Common myeloid progenitor, CD34-positive (primary cell): Measurements from ENCODE around the gene STX16.

ENCODE experiments used
- CTCF ChIA-PET: fragments of 350-600 bp; sonication (Branson Sonifier 250); formaldehyde crosslinking; loops from one replicate; lab custom pipeline; 2021; ENCODE audit warnings: antibody characterized with exemption; lab: Charles Lee
- POLR2A ChIA-PET: fragments of 350-600 bp; sonication (Branson Sonifier 250); formaldehyde crosslinking; loops from one replicate; lab custom pipeline; 2021; ENCODE audit warnings: antibody characterized with exemption; lab: Charles Lee
- DNase-seq, 3 donors: peaks; one replicate each; pipeline versions ENCODE4 v3.0.0 to v3.0.0-alpha.2; 2013
- H3K27ac ChIP-seq, 2 experiments: 1 replicate in 1 of 2; 2 replicates in 1 of 2; pipeline ENCODE4 v1.7.0; 2013; ENCODE audit warnings: inconsistent platforms in 2 of 2, low read length in 2 of 2, mild to moderate bottlenecking in 2 of 2, low read depth in 1 of 2, moderate library complexity in 1 of 2; ENCODE audit not compliant: severe bottlenecking in 2 of 2, insufficient read depth in 1 of 2, poor library complexity in 1 of 2
- H3K27me3 ChIP-seq, 5 experiments: replicated peaks in 2 of 5; 1 replicate in 3 of 5; 2 replicates in 2 of 5; pipeline versions ENCODE4 v1.6.1 to v1.7.0; 2013; ENCODE audit warnings: low read length in 4 of 5, mild to moderate bottlenecking in 2 of 5, moderate library complexity in 2 of 5, inconsistent platforms in 1 of 5; ENCODE audit not compliant: insufficient read depth in 5 of 5, control insufficient read depth in 4 of 5
- H3K36me3 ChIP-seq, 4 experiments: 1 replicate in 2 of 4; 2 replicates in 2 of 4; pipeline versions ENCODE4 v1.6.1 to v1.7.0; 2013; ENCODE audit warnings: low read length in 3 of 4, control low read depth in 1 of 4, mild to moderate bottlenecking in 1 of 4; ENCODE audit not compliant: control insufficient read depth in 4 of 4, insufficient read depth in 4 of 4
- H3K4me1 ChIP-seq, 4 experiments: 1 replicate in 3 of 4; 2 replicates in 1 of 4; pipeline versions ENCODE4 v1.6.1 to v1.7.1; 2013; ENCODE audit warnings: low read length in 3 of 4, mild to moderate bottlenecking in 3 of 4, control low read depth in 1 of 4, inconsistent platforms in 1 of 4, moderate library complexity in 1 of 4; ENCODE audit not compliant: control insufficient read depth in 4 of 4, insufficient read depth in 4 of 4; ENCODE audit errors: control extremely low read depth in 1 of 4
- H3K4me3 ChIP-seq, 7 experiments: 1 replicate in 4 of 7; 2 replicates in 3 of 7; pipeline versions ENCODE4 v1.5.1 to v1.7.0; 2013; ENCODE audit warnings: mild to moderate bottlenecking in 7 of 7, low read length in 6 of 7, moderate library complexity in 6 of 7, inconsistent platforms in 2 of 7, low read depth in 2 of 7, control low read depth in 1 of 7; ENCODE audit not compliant: insufficient read depth in 4 of 7, control insufficient read depth in 1 of 7; ENCODE audit errors: extremely low read depth in 1 of 7
- H3K9me3 ChIP-seq, 5 experiments: 1 replicate in 4 of 5; 2 replicates in 1 of 5; pipeline versions ENCODE4 v1.6.1 to v1.7.1; 2013; ENCODE audit warnings: low read length in 4 of 5, mild to moderate bottlenecking in 2 of 5, inconsistent platforms in 1 of 5, low read depth in 1 of 5, moderate library complexity in 1 of 5; ENCODE audit not compliant: control insufficient read depth in 4 of 5, insufficient read depth in 2 of 5; ENCODE audit errors: control extremely low read depth in 1 of 5
- whole genome bisulfite sequencing: methylation state at CpG from one replicate; pipeline ENCODE4 v1.1.5; 2013; ENCODE audit not compliant: insufficient coverage; 5-methylcytosine and 5-hydroxymethylcytosine counted together

STX16 gene

DNA sequence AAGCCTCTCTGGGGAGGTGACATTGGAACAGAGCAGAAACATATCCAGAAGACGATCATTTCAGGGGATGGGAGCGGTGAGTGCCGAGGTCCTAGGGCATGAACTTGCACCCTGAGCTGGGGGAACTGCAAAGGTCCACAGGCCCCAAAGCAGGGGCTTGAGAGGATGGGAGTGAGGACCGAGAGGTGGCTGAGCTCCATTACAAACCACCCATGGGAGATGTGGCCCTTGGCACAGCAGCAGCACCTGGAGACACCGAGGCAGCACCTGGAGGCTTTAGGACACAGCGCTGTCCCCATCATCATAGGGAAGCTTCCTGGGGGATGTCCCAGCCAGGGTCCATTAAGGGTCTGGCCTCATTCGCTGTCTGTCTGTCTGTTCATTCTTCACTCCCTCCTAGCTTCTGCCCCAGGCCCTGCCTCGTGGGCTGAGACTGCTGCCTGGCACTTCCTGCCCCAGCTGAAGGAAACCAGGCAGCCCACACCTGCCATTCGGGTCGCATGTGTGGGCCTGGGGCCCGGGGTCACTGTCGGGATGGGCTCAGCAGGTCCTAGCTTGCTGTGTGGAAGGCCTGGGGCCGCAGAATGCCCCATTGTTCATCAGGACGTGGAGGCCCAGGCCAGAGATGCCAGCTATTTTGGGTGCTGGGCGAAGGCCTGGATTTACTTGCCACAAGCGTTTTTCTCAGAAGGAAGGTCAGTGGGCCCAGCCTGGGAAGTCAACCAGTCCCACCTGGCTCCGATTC is 42.8 kb upstream of the STX16 start:
- no peak for DNase-seq
- Histone ChIP-seq H3K4me1 (peaks cover 0 to 5% (median 1%) of the 10 kb centered on the region in 4 experiments), H3K27ac (no peak overlapping the region), H3K36me3 (no peaks in the 10 kb centered on the region), H3K4me3 (no peak overlapping the region), H3K27me3 (peaks cover 0 to 2% (median 0%) of the 10 kb centered on the region in 5 experiments), H3K9me3 (no peaks in the 10 kb centered on the region)
- whole genome bisulfite sequencing: 80% methylated on average over 17 of the region's 17 CpGs
- POLR2A ChIA-PET: no interaction called here
- CTCF ChIA-PET: interaction anchor here (0.8 kb wide), 1 partner anchor 54 kb away, joined by 3 read pairs; no protein-coding TSS in a partner anchor

- Histone ChIP-seq H3K27ac (no peak overlapping the region), H3K9me3 (no peaks in the 10 kb centered on the region), H3K27me3 (peaks cover 0 to 2% (median 0%) of the 10 kb centered on the region in 5 experiments), H3K4me3 (no peak overlapping the region), H3K36me3 (no peaks in the 10 kb centered on the region), H3K4me1 (peaks cover 0 to 5% (median 1%) of the 10 kb centered on the region in 4 experiments)
- WGBS: 96% methylated on average over 10 of the region's 12 CpGs
- CTCF ChIA-PET: no interaction called here
- DNase-seq: no peak
- POLR2A ChIA-PET: no interaction called here
Measured at GRCh38 chr20:58609026-58609425, 42.1 kb upstream of the STX16 start.

DNA sequence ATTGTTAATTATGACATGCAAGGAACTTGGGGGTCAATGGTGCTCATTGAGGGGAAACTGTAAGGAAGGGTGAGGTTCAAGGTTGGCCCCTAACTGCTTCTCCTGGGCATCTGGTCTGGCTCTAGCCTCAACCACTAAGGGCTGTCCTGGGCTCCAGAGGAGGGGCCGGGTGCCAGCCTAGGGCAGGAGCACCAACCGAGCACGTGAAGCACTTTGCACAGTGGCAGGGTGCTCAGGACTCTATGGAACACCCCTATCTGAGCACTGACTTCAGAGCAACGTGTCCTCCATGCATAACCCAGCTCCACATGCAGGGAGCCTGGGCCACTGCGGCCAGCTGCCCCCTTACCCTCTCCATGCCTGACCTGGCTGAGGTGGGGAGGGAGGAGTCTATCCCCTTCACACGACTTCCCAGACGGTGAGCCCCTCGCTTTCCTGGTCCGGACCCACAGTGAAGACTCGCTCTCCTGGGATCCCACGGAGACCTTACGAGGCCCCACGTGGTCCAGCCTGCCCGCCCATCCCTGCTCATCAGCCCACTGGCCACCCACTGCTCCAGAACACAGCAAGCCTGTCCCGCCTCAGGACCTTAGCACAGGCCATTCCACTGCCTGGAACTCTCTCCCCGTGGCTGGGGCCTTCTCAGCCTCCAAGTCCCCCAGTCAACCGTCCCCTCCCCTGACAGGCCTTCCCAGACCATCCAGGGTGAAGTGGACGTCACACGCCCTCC is 40.8 kb upstream of the STX16 start:
- DNase-seq: no peak
- Histone ChIP-seq H3K27me3 (peaks cover 0 to 2% (median 0%) of the 10 kb centered on the region in 5 experiments), H3K27ac (no peak overlapping the region), H3K36me3 (no peaks in the 10 kb centered on the region), H3K9me3 (no peaks in the 10 kb centered on the region), H3K4me3 (no peak overlapping the region), H3K4me1 (peaks cover 0 to 5% (median 1%) of the 10 kb centered on the region in 4 experiments)
- 97% methylated on average over 13 of the region's 19 CpGs for WGBS
- POLR2A ChIA-PET: no interaction called here
- CTCF ChIA-PET: no interaction called here

- WGBS: 86% methylated on average over 10 of the region's 10 CpGs
- ChIA-PET CTCF (no interaction called here), POLR2A (no interaction called here)
- H3K27ac ChIP-seq: no peak overlapping the region
- H3K36me3 ChIP-seq: no peaks in the 10 kb centered on the region
- peaks cover 0 to 5% (median 1%) of the 10 kb centered on the region in 4 experiments for H3K4me1 ChIP-seq
- no peak overlapping the region for H3K4me3 ChIP-seq
- no peak for DNase-seq
- no peaks in the 10 kb centered on the region for H3K27me3 ChIP-seq
- no peaks in the 10 kb centered on the region for H3K9me3 ChIP-seq
Measured at GRCh38 chr20:58610811-58611210, 40.3 kb upstream of the STX16 start.

GRCh38 chr20:58611236-58612030 is 39.6 kb upstream of the STX16 start:
- ChIA-PET CTCF (interaction anchor here (0.7 kb wide), 1 partner anchor 11 kb away, joined by 3 read pairs; no protein-coding TSS in a partner anchor), POLR2A (no interaction called here)
- DNase-seq: peak in 1 of 3 donors; percentile 8
- no peaks in the 10 kb centered on the region for H3K9me3 ChIP-seq
- no peaks in the 10 kb centered on the region for H3K36me3 ChIP-seq
- H3K4me3 ChIP-seq: no peak overlapping the region
- H3K27ac ChIP-seq: no peak overlapping the region
- WGBS: 80% methylated on average over 9 of the region's 10 CpGs
- H3K4me1 ChIP-seq: peaks cover 0 to 5% (median 1%) of the 10 kb centered on the region in 4 experiments
- no peaks in the 10 kb centered on the region for H3K27me3 ChIP-seq

DNA sequence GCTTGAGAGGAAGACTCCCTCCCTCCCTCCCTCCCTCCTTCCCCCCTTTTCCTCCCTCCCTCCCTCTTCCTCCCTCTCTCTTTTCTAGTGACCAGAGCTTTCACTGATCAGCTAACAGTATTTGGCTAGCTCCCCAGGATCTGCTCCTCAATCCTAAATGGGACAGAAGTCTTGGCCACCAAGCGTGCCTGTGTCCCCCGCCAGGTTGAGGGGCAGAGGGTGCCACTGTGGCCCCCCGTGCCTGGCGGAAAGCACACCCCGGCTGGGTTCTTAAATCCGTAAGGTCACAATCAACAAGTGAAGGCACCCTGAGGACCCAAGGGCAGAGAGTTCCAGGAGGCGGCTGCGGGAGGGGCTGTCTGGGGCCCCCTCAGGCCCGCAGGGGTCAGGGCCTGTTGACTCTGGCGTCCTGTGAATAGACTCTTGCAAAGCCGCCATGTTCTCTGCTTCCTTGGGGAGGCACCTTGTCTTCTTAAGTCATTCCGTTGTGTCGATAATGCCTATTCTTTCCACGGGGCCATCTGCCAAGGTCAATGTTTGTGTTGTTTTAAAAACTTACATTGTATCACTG is 38.9 kb upstream of the STX16 start:
- Histone ChIP-seq H3K27me3 (no peaks in the 10 kb centered on the region), H3K4me1 (peaks cover 0 to 5% (median 1%) of the 10 kb centered on the region in 4 experiments), H3K4me3 (no peak overlapping the region), H3K9me3 (peaks cover 0 to 3% (median 0%) of the 10 kb centered on the region in 5 experiments), H3K36me3 (no peaks in the 10 kb centered on the region), H3K27ac (no peak overlapping the region)
- ChIA-PET CTCF (interaction anchor here (0.7 kb wide), 1 partner anchor 10 kb away, joined by 3 read pairs; no protein-coding TSS in a partner anchor), POLR2A (no interaction called here)
- WGBS: 94% methylated on average over 14 of the region's 14 CpGs
- no peak for DNase-seq
